GM20000 (cell line): ENCODE data around the gene GPC6.

Experiments used
- DNase-seq: peaks from one replicate; pipeline ENCODE4 v3.0.0; 2012; ENCODE audit warnings: low spot score
- TF ChIP-seq, protein P1 (sequence below): IDR thresholded peaks from 2 replicates; pipeline ENCODE4 v1.5.1; 2012; ENCODE audit warnings: mild to moderate bottlenecking, control low read depth; ENCODE audit errors: extremely low read depth, missing control alignments

GPC6 gene

DNA sequence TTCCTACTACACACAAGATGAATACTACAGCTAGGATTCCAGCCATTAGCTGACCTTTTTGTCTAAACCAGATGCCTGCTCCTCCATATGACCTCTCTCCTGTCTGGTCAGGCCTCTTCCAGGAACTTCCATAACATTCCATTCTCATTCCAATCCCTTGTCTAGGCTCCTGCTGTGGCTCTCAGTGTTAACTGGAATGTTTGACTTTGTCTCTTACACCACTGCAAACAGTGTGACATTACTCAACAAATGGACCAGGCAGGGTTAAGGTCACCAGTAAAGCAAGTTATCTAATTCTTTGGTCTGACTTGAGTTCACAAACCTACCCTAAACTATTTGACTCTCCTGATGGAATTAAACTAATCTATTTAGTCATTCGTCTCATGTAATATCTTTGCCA, 2.1 kb upstream of the GPC6 start:
- DNase-seq, result no peak
- TF ChIP-seq, protein P1, sequence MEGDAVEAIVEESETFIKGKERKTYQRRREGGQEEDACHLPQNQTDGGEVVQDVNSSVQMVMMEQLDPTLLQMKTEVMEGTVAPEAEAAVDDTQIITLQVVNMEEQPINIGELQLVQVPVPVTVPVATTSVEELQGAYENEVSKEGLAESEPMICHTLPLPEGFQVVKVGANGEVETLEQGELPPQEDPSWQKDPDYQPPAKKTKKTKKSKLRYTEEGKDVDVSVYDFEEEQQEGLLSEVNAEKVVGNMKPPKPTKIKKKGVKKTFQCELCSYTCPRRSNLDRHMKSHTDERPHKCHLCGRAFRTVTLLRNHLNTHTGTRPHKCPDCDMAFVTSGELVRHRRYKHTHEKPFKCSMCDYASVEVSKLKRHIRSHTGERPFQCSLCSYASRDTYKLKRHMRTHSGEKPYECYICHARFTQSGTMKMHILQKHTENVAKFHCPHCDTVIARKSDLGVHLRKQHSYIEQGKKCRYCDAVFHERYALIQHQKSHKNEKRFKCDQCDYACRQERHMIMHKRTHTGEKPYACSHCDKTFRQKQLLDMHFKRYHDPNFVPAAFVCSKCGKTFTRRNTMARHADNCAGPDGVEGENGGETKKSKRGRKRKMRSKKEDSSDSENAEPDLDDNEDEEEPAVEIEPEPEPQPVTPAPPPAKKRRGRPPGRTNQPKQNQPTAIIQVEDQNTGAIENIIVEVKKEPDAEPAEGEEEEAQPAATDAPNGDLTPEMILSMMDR, result no peak

DNA sequence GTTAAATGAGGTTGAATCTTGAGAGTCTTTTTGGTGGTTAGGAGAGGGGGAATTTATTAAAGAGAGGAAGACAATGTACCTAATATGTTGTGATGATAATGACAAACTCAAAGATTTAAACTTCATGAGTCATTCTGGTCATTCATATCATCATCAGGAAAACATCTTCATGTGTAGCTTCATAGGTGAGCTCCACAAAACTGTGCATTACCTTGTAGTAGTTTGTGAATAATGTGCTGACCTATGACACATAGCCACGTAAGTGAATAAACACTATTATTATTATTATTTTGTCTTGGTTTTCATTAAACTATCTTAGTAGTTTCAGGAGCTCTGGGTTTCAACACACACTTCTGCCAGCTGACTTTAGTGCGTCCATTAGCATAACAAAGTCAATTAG, 997 bp upstream of the GPC6 start:
- no peak for DNase-seq

DNA sequence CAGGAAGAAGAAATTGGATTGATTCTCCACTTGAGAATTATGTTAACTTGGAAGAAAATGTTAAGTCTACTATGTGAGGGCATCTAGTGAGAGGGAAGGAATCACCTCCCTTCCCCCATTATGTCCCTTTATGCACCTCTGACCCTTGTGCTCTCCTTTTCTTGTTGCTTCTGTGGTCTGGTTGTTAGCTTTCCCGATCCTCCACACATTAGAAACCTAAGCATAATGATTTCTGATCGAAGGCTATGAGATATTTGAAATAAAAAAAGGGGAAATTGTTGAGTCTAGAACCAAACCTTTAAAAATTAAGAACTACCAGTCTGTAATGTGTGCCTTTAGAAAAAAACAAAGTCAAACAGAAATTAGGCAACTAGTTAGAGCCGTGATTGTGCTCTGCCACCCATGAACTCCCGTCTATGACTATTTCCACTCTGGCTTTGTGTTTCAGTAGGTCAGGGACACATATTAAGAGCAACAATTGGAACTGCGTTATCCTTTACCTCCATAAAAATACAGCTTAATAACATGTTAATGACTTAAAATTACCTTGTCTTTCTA, 463 bp upstream of the GPC6 start:
- TF ChIP-seq, protein P1, result no peak
- no peak for DNase-seq

More for the DNA sequence above, 997 bp upstream of the GPC6 start:
- TF ChIP-seq, protein P1, result no peak

DNA sequence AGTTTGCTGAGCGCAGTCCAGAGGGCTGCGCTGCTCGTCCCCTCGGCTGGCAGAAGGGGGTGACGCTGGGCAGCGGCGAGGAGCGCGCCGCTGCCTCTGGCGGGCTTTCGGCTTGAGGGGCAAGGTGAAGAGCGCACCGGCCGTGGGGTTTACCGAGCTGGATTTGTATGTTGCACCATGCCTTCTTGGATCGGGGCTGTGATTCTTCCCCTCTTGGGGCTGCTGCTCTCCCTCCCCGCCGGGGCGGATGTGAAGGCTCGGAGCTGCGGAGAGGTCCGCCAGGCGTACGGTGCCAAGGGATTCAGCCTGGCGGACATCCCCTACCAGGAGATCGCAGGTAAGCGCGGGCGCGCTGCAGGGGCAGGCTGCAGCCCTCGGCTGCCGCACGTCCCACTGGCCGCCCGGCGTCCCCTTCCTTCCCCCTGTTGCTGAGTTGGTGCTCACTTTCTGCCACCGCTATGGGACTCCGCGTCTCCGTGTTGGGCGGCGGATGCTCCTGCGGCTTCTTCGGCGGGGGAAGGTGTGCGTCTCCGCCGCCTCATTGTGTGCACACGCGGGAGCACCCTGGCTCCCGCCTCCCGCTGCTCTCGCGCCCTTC, 772 bp downstream of the GPC6 start:
- no peak for DNase-seq
- TF ChIP-seq, protein P1, result no peak

DNA sequence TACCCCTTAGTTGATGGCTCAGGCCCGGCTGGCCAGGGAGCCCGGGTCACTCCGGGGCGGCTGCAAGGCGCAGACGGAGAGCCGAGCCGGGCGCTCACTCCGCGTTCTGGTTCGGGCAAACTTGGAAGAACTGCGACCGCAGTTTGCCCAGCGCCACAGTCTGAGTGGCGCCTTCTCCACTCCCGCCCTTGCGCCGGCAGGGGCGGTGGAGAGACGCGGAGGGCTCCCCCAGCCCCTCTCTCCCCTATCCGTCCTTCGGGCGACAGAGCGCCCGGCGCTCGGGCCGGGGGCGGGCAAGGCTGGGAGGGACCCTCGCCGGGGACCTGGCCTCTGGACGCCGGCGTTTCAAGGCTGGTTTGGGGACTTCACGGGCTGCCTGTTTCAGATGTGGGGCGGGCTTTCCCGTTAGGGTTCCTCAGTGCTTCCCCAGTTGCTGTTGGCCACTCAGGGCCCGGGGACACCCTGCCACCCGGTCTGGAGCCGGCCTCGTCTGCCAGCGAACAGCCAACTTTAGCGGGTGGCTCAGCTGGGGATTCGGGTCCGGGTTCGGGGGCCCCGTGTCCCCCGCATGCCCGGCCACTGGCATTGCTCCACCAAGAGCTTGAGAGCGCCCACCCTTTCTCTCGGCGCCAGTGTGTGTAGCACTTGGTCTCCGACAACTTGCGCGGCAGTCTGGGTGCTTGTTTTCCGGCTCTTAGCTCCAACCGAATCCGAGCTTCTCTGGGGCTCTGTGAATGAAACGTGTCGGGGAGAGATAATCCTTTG, 1.5 kb downstream of the GPC6 start:
- DNase-seq, result no peak
- TF ChIP-seq, protein P1, result no peak

DNA sequence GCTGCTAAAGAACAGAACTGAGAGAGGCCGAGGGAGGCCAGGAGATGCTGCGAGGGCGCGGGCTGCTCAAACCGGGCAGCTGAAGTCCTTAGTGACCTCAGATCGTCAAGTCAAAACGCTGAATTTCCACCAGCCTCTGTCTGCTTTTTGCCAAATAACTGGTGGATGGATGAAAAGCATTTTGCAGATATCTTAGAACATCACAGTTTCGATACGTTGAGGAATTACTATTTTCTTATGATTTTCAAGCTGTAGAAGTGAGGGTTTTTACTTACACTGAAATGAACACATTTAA, 2.0 kb downstream of the GPC6 start:
- TF ChIP-seq, protein P1, result no peak
- no peak for DNase-seq

DNA sequence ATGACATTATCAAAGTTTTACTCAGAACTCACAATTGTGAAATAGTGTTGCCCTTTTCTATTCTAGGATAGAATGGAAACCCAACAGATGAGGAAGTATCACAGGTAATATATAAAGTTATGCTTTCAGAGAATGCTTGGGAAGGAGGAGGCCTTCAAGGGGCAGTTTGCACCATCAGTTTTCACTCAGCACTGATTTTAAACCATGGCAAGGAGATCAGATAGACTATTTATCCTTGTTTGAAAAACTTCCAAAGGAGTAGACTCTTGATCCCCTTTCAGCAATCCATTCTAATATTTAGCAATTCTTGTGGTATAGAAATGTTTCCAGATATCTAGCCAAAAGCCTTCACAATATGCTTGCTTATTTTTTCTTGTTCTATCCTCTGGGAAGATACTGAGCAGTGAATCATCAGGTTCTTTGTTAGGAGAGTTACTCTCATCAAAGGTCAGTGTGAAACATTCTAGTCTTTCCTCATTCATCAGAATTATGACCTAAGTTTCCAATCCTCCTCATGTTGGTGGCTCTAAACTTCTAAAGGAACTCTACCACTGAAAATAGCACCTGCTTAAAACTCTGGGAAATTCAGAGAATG, 3.8 kb downstream of the GPC6 start:
- no peak for DNase-seq
- TF ChIP-seq, protein P1, result no peak
